GM23338 (cell line): ENCODE results near the gene ASB16.

ENCODE experiments used
- CREB1 ChIP-seq: fragments of 250-450 bp; sonication (Bioruptor Pico); IDR thresholded peaks from 2 replicates; pipeline ENCODE4 v1.5.0; 2020; ENCODE audit warnings: low read depth, mild to moderate bottlenecking, moderate library complexity
- ETS1 ChIP-seq: IDR thresholded peaks from 2 replicates; pipeline ENCODE4 v1.6.1; 2016; ENCODE audit warnings: antibody characterized with exemption
- EZH2 ChIP-seq: fragments of 200-600 bp; sonication (generic); IDR thresholded peaks from one replicate; pipeline ENCODE4 v1.8.0; 2017; ENCODE audit warnings: antibody characterized with exemption, mild to moderate bottlenecking, low read depth; ENCODE audit not compliant: unreplicated experiment
- EZH2phosphoT487 ChIP-seq: fragments of 200-600 bp; sonication (generic); IDR thresholded peaks from one replicate; pipeline ENCODE4 v1.8.1; 2018; ENCODE audit warnings: antibody characterized with exemption; ENCODE audit not compliant: unreplicated experiment
- JUNB ChIP-seq: IDR thresholded peaks from one replicate; pipeline ENCODE4 v1.6.1; 2016; ENCODE audit warnings: antibody characterized with exemption; ENCODE audit not compliant: unreplicated experiment
- POLR2AphosphoS5 ChIP-seq: IDR thresholded peaks from 2 replicates; pipeline ENCODE4 v1.6.1; 2016; ENCODE audit warnings: antibody characterized with exemption, low read depth
- STAT1 ChIP-seq: IDR thresholded peaks from one replicate; pipeline ENCODE4 v1.6.1; 2016; ENCODE audit warnings: antibody characterized with exemption; ENCODE audit not compliant: unreplicated experiment
- ZNF114 ChIP-seq: fragments of 250-450 bp; sonication (Bioruptor Pico); IDR thresholded peaks from 2 replicates; pipeline ENCODE4 v1.5.0; 2020; ENCODE audit warnings: mild to moderate bottlenecking, moderate library complexity
- ZNF331 ChIP-seq: fragments of 250-450 bp; sonication (Bioruptor Pico); IDR thresholded peaks from 2 replicates; pipeline ENCODE4 v1.5.0; 2020; ENCODE audit warnings: low read depth, mild to moderate bottlenecking, moderate library complexity
- TF ChIP-seq, protein P1 (sequence below), 2 experiments: fragments of 200-600 bp in 1 of 2; sonication (generic) in 1 of 2; conservative IDR thresholded peaks; 2 replicates each; pipeline versions ENCODE4 v1.5.1 to v1.6.1; 2016 to 2017; ENCODE audit warnings: antibody characterized with exemption in 2 of 2, low read depth in 2 of 2, mild to moderate bottlenecking in 2 of 2, moderate library complexity in 1 of 2
- TF ChIP-seq, protein P2 (sequence below): IDR thresholded peaks from one replicate; pipeline ENCODE4 v1.6.1; 2018; ENCODE audit warnings: antibody characterized with exemption; ENCODE audit not compliant: unreplicated experiment

DNA sequence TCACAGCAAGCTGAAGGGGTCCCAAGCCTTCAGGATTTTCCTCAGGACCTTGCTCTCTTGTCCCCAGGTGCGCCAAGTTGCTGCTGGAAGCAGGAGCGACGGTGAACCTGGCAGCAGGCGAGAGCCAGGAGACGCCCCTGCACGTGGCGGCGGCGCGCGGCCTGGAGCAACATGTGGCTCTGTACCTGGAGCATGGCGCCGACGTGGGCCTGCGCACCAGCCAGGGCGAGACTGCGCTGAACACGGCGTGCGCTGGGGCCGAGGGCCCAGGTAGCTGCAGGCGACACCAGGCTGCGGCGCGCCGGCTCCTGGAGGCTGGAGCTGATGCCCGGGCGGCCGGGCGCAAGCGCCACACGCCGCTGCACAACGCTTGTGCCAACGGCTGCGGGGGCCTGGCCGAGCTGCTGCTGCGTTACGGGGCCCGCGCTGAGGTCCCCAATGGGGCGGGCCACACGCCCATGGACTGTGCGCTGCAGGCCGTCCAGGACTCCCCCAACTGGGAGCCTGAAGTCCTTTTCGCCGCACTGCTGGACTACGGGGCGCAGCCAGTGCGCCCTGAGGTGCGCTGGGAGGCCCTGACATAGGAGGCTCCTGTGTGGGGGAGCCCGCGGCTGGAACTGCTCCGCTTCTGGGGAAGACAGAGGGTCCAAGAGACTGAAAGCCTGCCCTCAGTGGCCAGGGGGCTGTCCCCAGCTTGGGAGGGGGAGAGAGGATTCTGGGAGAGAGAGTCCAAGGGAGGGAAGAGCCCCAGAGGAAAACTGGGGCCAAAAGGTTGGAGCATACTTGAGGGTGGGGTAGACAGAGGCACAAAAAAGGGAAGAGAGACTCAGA, 6.4 kb downstream of the ASB16 start:
- no peak for TF ChIP-seq STAT1
- no peak for TF ChIP-seq EZH2
- TF ChIP-seq, protein P1, sequence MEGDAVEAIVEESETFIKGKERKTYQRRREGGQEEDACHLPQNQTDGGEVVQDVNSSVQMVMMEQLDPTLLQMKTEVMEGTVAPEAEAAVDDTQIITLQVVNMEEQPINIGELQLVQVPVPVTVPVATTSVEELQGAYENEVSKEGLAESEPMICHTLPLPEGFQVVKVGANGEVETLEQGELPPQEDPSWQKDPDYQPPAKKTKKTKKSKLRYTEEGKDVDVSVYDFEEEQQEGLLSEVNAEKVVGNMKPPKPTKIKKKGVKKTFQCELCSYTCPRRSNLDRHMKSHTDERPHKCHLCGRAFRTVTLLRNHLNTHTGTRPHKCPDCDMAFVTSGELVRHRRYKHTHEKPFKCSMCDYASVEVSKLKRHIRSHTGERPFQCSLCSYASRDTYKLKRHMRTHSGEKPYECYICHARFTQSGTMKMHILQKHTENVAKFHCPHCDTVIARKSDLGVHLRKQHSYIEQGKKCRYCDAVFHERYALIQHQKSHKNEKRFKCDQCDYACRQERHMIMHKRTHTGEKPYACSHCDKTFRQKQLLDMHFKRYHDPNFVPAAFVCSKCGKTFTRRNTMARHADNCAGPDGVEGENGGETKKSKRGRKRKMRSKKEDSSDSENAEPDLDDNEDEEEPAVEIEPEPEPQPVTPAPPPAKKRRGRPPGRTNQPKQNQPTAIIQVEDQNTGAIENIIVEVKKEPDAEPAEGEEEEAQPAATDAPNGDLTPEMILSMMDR (conservative IDR thresholded peaks at IDR 0.05; ENCODE audit: low read depth in 2 of 2), result no peak
- TF ChIP-seq CREB1 (CRISPR knock-in tag), result no peak
- TF ChIP-seq POLR2AphosphoS5, result no peak
- TF ChIP-seq, protein P2, sequence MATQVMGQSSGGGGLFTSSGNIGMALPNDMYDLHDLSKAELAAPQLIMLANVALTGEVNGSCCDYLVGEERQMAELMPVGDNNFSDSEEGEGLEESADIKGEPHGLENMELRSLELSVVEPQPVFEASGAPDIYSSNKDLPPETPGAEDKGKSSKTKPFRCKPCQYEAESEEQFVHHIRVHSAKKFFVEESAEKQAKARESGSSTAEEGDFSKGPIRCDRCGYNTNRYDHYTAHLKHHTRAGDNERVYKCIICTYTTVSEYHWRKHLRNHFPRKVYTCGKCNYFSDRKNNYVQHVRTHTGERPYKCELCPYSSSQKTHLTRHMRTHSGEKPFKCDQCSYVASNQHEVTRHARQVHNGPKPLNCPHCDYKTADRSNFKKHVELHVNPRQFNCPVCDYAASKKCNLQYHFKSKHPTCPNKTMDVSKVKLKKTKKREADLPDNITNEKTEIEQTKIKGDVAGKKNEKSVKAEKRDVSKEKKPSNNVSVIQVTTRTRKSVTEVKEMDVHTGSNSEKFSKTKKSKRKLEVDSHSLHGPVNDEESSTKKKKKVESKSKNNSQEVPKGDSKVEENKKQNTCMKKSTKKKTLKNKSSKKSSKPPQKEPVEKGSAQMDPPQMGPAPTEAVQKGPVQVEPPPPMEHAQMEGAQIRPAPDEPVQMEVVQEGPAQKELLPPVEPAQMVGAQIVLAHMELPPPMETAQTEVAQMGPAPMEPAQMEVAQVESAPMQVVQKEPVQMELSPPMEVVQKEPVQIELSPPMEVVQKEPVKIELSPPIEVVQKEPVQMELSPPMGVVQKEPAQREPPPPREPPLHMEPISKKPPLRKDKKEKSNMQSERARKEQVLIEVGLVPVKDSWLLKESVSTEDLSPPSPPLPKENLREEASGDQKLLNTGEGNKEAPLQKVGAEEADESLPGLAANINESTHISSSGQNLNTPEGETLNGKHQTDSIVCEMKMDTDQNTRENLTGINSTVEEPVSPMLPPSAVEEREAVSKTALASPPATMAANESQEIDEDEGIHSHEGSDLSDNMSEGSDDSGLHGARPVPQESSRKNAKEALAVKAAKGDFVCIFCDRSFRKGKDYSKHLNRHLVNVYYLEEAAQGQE, result no peak
- TF ChIP-seq ZNF331 (CRISPR knock-in tag), result no peak
- TF ChIP-seq ZNF114 (CRISPR knock-in tag), result no peak
- no peak for TF ChIP-seq EZH2phosphoT487
- TF ChIP-seq ETS1, result no peak
- no peak for TF ChIP-seq JUNB
